ENCODE data around the gene PRSS2.
"Not testable (repeated sequence)": the region's sequence is repeated elsewhere in the genome, so short reads cannot be mapped to it uniquely, and the experiment has no call there.

Gene PRSS2

GRCh38 chr7:142770661-142771352 is at the start of gene PRSS2:
Gene PRSS2 (plus strand): TSS chr7:142770970. CDS start chr7:142770983, 13 bp downstream.
- no peak for DNase-seq

- DNase-seq = no peak
Observed at GRCh38 chr7:142720986-142721385, 49.8 kb upstream of the PRSS2 start.

- DNase-seq = no peak
Observed at GRCh38 chr7:142722248-142722794, 48.4 kb upstream of the PRSS2 start.

- DNase-seq = no peak
Observed at GRCh38 chr7:142733271-142733670, 37.5 kb upstream of the PRSS2 start.

- no peak for DNase-seq
Observed at GRCh38 chr7:142739923-142740492, 30.8 kb upstream of the PRSS2 start.

GRCh38 chr7:142740786-142741185 is 30.0 kb upstream of the PRSS2 start:
- no peak for DNase-seq

GRCh38 chr7:142741932-142742331 is 28.8 kb upstream of the PRSS2 start:
- DNase-seq = not testable (repeated sequence)

GRCh38 chr7:142745091-142745635 is 25.6 kb upstream of the PRSS2 start:
- DNase-seq = peak; percentile 7

GRCh38 chr7:142745745-142746144 is 25.0 kb upstream of the PRSS2 start:
- DNase-seq = no peak

GRCh38 chr7:142746264-142746663 is 24.5 kb upstream of the PRSS2 start:
- DNase-seq = no peak

- DNase-seq = not testable (repeated sequence)
Observed at GRCh38 chr7:142748410-142748809, 22.4 kb upstream of the PRSS2 start.

- DNase-seq = no peak
Observed at GRCh38 chr7:142749218-142749993, 21.4 kb upstream of the PRSS2 start, which contains the start of gene PRSS1. Gene PRSS1 (plus strand): TSS chr7:142749472. CDS start chr7:142749485, 13 bp downstream.

GRCh38 chr7:142750321-142750938 is 20.3 kb upstream of the PRSS2 start:
- DNase-seq = no peak

GRCh38 chr7:142751526-142752175 is 19.1 kb upstream of the PRSS2 start:
- not testable (repeated sequence) for DNase-seq

GRCh38 chr7:142752376-142753225 is 18.2 kb upstream of the PRSS2 start:
- DNase-seq = no peak

GRCh38 chr7:142753366-142753765 is 17.4 kb upstream of the PRSS2 start:
- no peak for DNase-seq

GRCh38 chr7:142753925-142754491 is 16.8 kb upstream of the PRSS2 start:
- not testable (repeated sequence) for DNase-seq

- DNase-seq = no peak
Observed at GRCh38 chr7:142754681-142755575, 15.8 kb upstream of the PRSS2 start.

- DNase-seq = not testable (repeated sequence)
Observed at GRCh38 chr7:142758312-142758711, 12.5 kb upstream of the PRSS2 start.

GRCh38 chr7:142759433-142759832 is 11.3 kb upstream of the PRSS2 start:
- DNase-seq = no peak
